ENCODE data around the gene SNX1.

The SNX1 gene

DNA sequence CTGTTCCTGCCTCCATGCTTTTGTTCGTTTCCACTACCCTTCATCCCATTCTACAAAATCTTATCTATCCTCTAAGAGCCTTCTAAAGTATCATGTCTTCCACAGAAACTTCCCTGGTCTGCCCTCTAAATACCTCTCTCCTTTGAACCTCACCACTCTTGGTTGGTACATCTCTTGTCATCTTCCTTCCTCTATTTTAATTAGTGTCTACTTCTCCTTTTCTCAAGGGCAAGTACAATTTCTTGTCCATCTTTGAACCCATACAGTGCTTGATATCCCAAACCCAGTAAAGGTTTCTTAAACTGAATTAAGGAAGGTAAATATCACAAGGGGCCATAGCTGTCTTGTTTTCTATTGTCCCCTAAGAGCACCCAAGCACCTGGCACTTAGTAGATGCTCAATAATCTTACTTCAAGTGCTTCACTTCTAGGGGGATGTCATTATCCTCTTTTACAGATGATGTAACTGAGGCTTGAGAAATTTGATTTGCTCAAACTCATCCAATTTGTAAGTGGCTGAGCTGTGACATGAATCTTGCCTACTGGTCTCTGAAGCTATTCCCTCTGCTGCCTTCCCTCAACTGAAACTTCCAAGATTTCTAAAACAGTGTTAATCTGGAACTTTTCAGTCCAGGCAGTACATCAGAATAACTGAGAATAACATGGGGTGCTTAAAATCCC is 46.9 kb upstream of the SNX1 start:
- ChIA-PET CTCF (interaction anchor here (2.7 kb wide), 1 partner anchor 296 kb away, joined by 15 read pairs; no protein-coding TSS in a partner anchor), POLR2A (interaction anchor here (0.6 kb wide), 1 partner anchor 17 kb away, joined by 3 read pairs; no protein-coding TSS in a partner anchor)
- no peak overlapping the region for H3K4me3 ChIP-seq (ENCODE audit: low read depth, low read length)
- 0 out of 2 replicates have a peak, but pooled peaks cover 3% of the 10 kb centered on the region for H3K4me1 ChIP-seq (ENCODE audit: control insufficient read depth, insufficient read depth, low read length)
- no peak overlapping the region for H3K27ac ChIP-seq (ENCODE audit: extremely low read depth, low read depth, low read length)
- no peaks in the 10 kb centered on the region for H3K36me3 ChIP-seq (ENCODE audit: control insufficient read depth in 2 of 2, insufficient read depth in 1 of 2, low read length in 2 of 2)
- TF ChIP-seq ZSCAN30 (tag by site-specific recombination; IDR thresholded peaks at IDR 0.05) = no peak
- TF ChIP-seq, protein P1, sequence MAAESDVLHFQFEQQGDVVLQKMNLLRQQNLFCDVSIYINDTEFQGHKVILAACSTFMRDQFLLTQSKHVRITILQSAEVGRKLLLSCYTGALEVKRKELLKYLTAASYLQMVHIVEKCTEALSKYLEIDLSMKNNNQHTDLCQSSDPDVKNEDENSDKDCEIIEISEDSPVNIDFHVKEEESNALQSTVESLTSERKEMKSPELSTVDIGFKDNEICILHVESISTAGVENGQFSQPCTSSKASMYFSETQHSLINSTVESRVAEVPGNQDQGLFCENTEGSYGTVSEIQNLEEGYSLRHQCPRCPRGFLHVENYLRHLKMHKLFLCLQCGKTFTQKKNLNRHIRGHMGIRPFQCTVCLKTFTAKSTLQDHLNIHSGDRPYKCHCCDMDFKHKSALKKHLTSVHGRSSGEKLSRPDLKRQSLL (tag by site-specific recombination; IDR thresholded peaks at IDR 0.05) = no peak
- TF ChIP-seq, protein P2, sequence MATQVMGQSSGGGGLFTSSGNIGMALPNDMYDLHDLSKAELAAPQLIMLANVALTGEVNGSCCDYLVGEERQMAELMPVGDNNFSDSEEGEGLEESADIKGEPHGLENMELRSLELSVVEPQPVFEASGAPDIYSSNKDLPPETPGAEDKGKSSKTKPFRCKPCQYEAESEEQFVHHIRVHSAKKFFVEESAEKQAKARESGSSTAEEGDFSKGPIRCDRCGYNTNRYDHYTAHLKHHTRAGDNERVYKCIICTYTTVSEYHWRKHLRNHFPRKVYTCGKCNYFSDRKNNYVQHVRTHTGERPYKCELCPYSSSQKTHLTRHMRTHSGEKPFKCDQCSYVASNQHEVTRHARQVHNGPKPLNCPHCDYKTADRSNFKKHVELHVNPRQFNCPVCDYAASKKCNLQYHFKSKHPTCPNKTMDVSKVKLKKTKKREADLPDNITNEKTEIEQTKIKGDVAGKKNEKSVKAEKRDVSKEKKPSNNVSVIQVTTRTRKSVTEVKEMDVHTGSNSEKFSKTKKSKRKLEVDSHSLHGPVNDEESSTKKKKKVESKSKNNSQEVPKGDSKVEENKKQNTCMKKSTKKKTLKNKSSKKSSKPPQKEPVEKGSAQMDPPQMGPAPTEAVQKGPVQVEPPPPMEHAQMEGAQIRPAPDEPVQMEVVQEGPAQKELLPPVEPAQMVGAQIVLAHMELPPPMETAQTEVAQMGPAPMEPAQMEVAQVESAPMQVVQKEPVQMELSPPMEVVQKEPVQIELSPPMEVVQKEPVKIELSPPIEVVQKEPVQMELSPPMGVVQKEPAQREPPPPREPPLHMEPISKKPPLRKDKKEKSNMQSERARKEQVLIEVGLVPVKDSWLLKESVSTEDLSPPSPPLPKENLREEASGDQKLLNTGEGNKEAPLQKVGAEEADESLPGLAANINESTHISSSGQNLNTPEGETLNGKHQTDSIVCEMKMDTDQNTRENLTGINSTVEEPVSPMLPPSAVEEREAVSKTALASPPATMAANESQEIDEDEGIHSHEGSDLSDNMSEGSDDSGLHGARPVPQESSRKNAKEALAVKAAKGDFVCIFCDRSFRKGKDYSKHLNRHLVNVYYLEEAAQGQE (tag by site-specific recombination; IDR thresholded peaks at IDR 0.05) = no peak
- TF ChIP-seq PRDM1 (tag by site-specific recombination; IDR thresholded peaks at IDR 0.05) = no peak
- TF ChIP-seq SCRT2 (tag by site-specific recombination; IDR thresholded peaks at IDR 0.05) = no peak
- TF ChIP-seq, protein P3, sequence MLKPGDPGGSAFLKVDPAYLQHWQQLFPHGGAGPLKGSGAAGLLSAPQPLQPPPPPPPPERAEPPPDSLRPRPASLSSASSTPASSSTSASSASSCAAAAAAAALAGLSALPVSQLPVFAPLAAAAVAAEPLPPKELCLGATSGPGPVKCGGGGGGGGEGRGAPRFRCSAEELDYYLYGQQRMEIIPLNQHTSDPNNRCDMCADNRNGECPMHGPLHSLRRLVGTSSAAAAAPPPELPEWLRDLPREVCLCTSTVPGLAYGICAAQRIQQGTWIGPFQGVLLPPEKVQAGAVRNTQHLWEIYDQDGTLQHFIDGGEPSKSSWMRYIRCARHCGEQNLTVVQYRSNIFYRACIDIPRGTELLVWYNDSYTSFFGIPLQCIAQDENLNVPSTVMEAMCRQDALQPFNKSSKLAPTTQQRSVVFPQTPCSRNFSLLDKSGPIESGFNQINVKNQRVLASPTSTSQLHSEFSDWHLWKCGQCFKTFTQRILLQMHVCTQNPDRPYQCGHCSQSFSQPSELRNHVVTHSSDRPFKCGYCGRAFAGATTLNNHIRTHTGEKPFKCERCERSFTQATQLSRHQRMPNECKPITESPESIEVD (tag by site-specific recombination; IDR thresholded peaks at IDR 0.05) = no peak
- TF ChIP-seq ZNF211 (tag by site-specific recombination; IDR thresholded peaks at IDR 0.05; ENCODE audit: low read depth) = no peak
- no peak for TF ChIP-seq ZNF785 (tag by site-specific recombination; IDR thresholded peaks at IDR 0.05)
- no peak for TF ChIP-seq KLF10 (tag by site-specific recombination; IDR thresholded peaks at IDR 0.05)
- TF ChIP-seq ZNF214 (tag by site-specific recombination; IDR thresholded peaks at IDR 0.05; ENCODE audit: borderline replicate concordance) = no peak
- H3K9me3 ChIP-seq (ENCODE audit: control insufficient read depth, insufficient read depth, low read depth, low read length) = no peaks in the 10 kb centered on the region

DNA sequence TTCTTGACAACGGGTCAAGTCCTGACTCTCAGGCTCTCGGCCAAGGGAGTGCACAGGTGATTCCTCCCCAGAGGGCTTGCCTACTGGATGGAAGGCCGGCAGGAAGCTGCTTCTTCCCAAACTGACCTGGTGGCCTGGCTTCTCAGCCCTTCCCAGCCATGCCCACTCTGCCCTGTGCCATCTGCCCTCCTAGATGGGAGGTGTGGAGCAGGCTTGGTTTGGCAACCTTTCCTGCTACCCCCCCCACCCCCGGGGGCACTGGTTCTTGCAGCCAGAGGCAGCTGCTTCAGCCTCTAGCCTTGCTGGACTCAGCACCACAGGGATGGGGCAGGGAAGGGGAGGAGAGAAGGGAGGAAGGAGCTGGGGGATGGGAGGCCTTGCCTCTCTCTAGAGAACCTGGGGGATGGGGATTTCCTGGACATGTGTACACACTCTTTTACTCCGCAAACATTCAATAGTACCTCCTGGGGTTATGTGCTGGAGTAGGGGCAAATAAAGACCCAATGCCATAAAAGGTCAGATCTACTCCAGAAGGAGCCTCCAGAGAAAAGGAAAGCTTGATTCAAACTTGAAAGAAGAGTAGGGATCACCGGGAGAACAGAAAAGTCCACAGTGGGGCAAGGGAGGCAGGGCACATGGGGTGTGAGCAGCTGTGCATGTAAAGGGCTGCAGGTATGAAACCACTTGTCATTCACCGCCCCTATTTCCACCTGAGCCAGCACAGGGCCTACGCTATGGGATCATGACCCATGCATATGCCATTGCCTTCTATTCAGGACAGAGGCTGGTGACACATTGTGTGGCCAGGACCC is 45.3 kb upstream of the SNX1 start:
- H3K4me3 ChIP-seq (ENCODE audit: low read depth, low read length) = no peak overlapping the region
- H3K9me3 ChIP-seq (ENCODE audit: control insufficient read depth, insufficient read depth, low read depth, low read length) = no peaks in the 10 kb centered on the region
- ChIA-PET CTCF (interaction anchor here (1.2 kb wide), 1 partner anchor 105 kb away, joined by 3 read pairs; no protein-coding TSS in a partner anchor), POLR2A (no interaction called here)
- H3K27ac ChIP-seq (ENCODE audit: extremely low read depth, low read depth, low read length) = no peak overlapping the region
- H3K36me3 ChIP-seq (ENCODE audit: control insufficient read depth in 2 of 2, insufficient read depth in 1 of 2, low read length in 2 of 2) = no peaks in the 10 kb centered on the region
- H3K4me1 ChIP-seq (ENCODE audit: control insufficient read depth, insufficient read depth, low read length) = 0 out of 2 replicates have a peak, but pooled peaks cover 3% of the 10 kb centered on the region
- TF ChIP-seq ZNF571 (tag by site-specific recombination; IDR thresholded peaks at IDR 0.05) (no peak), ZIC2 (tag by site-specific recombination; IDR thresholded peaks at IDR 0.05) (peak; percentile 43), MZF1 (tag by site-specific recombination; IDR thresholded peaks at IDR 0.05; ENCODE audit: borderline replicate concordance) (0 out of 2 replicates have a peak, but pooled peaks have one; percentile 23), ZBTB8A (tag by site-specific recombination; IDR thresholded peaks at IDR 0.05) (no peak)
- TF ChIP-seq, protein P4, sequence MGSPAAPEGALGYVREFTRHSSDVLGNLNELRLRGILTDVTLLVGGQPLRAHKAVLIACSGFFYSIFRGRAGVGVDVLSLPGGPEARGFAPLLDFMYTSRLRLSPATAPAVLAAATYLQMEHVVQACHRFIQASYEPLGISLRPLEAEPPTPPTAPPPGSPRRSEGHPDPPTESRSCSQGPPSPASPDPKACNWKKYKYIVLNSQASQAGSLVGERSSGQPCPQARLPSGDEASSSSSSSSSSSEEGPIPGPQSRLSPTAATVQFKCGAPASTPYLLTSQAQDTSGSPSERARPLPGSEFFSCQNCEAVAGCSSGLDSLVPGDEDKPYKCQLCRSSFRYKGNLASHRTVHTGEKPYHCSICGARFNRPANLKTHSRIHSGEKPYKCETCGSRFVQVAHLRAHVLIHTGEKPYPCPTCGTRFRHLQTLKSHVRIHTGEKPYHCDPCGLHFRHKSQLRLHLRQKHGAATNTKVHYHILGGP (tag by site-specific recombination; IDR thresholded peaks at IDR 0.05) = peak; percentile 41; the same call in 1 of the 2 replicates

All from HEK293 (cell line).